GM21367 (cell line): ENCODE results near the gene EXOSC2.

Experiments
- ATAC-seq: cut with Tn5 transposase; IDR thresholded peaks from one replicate; pipeline ENCODE4 v1.9.1; 2021; ENCODE audit not compliant: unreplicated experiment

Gene EXOSC2

DNA sequence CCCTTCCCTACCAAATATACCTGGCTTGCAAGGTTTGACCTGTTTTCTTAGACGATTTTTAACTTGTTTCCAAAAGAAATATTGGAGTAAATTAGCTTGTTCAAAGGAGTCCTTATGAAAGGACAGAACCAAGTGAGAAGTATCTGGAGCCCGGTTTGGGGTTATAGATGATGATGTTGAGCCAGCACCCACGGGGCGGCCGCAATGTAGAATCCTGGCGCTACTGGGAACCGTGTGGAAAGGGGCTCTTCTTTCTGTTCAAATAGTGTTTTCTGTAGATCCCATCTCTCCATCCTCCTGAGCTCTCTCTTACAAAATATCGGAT, 517 bp upstream of the EXOSC2 start:
- ATAC-seq = no peak

DNA sequence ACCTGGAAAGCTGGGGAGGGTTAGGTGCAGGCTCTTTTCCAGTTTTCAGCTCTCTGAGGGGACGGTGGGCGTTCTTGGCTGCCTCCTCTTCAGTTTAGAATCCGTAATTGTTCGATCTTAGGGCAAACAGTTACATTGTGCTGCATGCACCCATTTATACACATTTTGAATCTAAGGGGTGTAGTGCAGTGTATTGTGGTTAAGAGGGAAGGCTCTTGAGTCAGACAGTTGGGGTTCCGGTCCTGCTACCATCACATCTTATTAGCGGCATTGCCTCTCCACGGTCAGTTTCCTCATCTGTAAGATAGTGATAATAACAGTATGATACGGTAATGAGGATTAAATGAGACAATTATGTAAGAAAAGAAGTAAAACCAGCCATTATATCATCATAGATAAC, 625 bp downstream of the EXOSC2 start:
- ATAC-seq = no peak

DNA sequence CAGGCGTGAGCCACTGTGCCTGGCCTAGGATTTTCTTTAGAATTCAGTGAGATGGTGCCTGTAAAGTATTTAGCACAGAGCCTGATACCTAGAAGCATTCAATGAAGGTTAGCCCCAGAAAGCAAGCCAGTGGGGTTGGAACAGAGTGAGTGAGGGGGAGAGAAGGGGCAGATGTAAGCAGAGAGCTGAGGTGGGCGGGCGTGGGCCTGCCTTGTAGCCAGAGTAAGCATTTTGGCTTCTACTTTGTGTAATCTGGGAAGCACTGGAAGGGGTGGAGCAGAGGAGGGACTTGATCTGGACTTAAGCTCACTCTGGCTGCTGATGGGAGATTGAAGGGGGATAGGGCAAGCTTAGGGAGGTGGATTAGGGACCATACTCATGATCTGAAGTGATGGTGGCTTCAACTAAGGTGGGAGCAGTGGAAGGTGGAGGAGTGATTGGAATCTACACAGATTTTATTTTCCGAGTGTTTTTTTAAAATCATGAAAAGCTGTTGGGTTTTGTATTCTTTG, 2.6 kb downstream of the EXOSC2 start:
- ATAC-seq = no peak

DNA sequence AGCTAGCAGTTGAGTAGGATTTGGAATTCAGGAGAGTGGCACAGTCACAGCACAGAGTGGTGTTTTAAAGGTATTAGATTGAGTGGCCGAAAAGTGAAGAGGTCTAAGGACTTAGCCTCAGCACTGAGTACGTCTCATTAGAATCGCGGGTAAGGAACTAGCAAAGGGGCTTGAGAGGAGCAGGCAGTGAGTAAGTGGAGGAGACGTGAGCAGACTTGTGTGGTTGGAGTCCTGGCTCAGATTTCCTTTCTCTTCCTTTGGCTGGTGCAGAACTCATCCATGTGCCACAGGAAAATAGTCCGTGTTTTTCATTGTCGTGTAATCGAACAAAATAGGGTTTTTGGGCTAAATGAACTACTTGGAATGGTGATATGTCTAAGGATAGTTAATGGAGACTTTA, 3.4 kb downstream of the EXOSC2 start:
- ATAC-seq = no peak

DNA sequence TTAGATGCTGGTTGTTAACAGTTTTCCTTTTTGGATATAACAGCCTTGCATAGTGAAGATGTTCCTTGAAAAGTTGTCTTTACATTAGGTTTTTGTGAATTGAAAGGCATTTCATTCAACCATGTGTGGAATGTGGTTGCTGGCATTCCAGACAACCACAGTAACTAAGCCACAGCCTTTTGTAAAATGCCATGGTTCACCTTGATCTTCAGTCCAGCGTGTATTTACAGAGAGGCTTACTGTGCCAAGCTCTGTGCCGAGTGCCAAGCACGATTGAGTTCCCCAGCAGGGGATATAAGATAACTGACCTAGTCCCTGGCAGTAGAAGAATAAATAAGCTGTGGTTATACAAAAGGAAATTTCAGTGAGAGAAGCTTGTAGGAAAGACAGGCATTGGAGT, 4.9 kb downstream of the EXOSC2 start:
- no peak for ATAC-seq

DNA sequence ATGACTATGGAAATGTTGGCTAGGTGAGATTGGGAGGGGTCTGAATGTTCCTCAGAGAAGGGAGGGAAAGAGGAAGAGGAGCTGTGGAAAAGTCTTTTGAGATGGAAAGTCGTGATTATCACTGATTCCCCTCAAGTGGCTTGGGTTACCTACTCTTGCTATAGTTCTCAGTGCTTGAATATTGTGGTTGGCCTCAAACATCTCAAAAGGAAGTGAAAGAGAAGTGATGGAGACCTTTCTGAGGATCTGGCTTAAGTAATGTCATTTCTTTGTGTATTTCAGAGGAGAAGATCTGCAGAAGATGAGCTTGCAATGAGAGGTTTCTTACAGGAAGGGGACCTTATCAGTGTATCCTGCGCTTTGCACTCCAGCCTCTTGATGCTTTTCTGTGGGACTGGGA, 5.5 kb downstream of the EXOSC2 start:
- ATAC-seq = no peak

DNA sequence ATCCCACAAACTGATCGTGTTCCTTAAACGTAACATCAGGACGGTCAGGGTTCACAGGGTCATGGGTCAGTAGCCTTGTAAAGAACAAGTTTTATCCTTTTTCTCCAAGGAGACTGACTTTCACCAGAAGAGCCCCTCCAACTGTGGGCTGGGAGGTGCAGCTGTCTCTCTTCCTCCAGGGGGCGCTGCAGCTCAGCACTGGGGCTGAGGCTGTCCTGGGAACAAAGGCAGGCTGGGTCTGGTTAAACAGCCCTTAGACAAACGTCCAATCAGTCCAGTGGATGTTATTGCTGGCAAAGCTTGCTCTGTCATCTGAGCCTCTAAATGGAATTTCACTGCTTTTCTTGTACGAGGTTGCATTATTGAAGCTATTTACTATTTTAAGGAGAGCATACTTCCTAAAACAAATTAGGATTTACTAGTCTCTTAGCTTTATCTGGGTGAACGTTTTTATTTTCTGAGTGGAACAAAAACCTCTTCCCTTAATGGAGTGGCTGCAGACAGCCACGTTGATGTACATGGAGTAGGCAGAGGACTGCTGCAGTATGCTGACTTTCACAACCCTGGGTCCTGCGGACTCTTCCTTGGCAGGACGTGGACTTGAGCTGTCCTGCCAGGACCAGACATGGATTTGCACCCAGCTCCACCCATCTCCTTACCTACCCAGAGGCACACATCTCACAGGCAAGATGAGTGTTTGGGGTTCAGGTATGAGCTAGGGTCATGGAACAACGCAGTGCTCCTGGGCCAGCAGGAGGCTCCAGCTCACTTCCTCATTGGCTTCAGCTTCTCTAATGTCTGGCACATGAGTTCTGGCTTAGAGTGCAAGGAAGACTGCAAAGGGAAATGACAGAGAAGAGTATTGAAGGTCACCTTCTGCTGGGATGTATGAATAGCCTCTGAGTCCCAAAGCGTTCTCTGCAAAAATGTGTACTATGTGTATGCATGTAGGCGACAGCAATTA, 7.8 kb downstream of the EXOSC2 start:
- ATAC-seq = no peak

DNA sequence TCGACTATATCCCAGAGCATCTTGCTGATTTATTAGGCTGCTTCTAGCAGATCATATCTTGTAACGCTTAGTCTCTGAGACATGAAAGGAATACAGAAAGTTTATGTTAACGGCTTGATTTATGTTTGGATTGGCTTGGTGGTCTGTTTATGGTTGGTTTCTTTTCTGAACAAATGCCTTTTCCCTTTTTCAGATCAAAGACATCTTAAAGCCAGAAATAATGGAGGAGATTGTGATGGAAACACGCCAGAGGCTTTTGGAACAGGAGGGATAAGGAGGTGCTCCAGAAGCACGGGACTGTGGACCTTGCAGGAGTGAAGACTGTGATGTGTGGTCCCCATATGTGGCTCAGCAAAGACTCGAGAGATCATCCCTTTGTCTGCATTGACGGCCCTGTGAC, 9.9 kb downstream of the EXOSC2 start:
- ATAC-seq = no peak

DNA sequence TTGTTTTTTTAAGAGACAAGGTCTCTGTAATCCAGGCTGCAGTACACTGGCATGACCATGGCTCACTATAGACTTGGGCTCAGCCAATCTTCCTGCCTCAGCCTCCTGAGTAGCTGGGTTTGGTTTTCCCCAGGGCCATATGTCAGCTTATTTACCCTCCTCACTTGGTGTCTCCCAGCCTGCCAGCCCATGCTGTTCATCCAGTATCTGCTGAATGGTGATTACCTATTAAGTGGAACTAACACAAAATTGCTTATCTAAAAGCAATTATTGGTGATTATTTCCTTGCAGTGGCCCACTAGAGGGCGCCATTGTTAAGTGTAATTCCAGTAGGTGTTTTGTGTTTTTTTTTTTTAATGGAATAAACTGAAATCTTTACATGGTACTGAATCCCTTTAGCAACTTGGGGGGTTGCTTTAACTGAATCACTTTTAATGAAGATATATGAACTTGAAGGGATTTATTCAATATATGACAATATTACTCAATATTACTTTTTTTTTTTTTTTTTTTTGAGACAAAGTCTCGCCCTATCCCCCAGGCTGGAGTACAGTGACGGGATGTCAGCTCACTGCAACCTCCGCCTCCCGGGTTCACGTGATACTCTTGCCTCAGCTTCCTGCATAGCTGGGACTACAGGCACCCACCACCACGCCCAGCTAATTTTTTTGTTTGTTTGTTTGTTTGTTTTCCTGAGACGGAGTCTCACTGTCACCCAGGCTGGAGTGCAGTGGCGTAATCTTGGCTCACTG, 13.8 kb downstream of the EXOSC2 start:
- ATAC-seq = no peak

DNA sequence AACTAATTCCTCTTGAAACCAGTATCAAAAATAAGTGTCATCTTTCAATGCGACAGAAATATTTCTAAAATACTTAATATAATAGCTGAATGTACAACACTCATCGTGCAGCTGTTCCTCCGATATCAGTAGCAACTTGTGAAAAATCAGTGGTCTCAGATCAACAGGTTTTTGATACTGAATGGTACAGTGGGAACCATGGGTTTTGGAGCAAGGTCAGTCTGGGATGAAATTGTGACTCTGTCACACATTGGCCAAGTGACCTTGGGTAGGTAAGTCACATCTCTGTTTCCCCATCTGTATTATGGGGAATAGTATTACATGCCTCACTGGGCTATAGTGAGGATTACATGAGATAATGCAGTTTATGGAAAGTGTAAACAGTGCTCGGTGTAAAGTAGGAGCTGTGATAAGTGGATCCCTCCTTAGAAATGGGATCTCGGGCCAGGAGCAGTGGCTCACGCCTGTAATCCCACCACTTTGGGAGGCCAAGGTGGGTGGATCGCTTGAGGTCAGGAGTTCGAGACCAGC, 17.3 kb downstream of the EXOSC2 start:
- ATAC-seq = no peak

DNA sequence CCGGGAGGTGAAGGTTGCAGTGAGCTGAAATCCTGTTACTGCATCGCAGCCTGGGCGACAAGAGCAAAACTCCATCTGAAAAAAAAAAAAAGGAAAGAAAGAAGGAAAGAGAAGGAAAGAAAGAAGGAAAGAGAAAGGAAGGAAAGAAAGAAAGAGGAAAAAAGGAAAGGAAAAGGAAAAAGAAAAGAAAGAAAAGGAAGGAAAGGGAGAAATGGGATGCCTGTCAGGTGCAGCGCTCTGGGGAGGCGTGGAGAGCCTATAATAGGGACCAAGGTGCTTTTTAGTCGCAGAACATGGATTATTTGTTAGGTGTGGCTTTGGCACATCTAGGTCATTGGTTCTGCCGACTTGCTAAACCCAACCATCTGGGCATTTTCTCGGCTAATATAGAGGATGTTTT, 17.9 kb downstream of the EXOSC2 start:
- ATAC-seq = no peak

DNA sequence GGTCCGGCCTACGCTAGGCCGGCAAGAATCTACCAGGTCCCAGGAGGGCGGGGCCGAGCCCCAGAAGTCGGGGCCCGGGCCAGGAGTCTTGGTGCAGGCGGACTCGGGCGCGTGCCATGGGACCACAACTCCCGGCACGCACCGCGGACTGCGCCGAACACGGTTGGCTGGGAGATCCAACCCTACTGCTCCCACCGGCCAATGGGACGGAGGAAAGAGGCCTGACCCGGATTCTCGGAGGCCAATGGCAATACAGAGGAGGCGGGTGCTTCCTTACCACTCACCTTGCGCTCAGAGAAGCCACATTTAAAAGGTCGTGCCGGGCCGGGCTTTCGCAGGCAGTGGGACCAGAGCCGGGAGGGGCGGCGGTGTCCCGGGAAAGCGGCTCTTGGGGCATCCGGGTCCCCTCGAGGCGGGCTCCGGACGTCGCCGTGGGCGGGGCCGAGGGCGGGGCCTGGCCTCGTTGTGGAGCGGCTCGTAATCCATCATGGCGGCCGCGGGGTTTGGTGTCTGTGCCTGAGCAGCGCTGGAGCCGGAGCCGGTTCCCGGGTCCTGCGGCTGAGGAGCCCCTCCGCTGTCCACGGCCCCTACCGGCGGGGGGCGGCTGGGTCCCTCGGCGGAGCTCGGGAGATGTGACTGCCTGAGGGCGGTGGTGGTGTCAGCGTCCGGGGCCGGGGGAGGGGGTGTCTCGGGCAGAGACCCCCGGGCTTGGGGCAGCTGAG, 19.1 kb downstream of the EXOSC2 start:
- ATAC-seq = peak; percentile 92

DNA sequence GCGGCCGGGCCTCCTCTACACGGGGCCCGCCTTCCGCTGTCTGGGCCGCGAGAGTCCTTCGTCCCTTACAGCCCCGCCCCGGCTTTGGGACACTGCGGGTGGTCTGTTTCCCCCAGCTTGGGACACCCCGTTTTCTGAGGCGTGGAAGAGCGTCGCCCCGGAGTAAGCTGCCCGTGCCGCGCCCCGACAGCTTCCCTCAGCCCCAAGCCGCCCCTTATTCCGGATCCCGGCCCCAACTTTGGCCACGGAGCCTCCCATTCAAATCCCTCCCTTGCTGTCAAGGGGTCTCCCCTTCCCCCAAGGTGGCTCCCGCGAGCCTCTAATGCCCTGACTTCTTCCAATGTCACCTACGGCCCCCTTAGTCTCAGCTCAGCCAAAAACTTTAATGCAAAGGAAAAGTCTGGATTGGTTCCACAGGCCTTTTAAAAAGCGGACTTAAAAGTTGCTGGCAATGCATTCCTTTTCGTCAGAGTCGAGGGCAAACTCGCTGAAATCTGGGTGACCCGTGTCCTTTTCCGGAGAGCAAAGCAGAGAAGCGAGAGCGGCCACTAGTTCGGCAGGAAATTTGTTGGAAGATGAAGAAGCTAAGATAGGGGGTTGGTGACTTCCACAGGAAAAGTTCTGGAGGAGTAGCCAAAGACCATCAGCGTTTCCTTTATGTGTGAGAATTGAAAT, 19.8 kb downstream of the EXOSC2 start:
- ATAC-seq = no peak

DNA sequence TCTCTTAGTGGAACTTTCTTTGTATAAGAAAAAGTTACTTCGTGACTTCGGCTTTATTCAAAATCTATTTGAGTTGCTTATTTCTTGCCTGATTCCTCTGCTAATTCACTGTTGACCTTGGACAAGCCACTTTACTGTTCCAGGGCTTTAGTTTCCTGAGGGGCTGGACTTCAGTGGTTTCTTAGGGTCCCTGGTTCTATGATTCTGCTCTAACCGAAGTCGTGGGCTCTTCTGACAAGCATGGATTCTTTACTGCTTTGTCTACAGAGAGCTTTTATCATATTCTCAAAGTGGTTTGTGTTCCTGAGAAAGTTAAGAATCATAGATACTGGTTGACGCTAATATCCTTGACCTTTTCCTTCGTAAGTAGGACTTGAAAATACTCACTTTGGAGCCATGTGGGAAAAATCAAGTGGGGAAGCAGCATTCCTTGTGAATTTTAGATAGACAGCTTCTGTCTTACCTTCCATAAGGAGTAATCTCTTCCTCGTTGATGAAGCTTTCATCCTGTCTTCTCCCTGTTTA, 21.1 kb downstream of the EXOSC2 start:
- no peak for ATAC-seq

DNA sequence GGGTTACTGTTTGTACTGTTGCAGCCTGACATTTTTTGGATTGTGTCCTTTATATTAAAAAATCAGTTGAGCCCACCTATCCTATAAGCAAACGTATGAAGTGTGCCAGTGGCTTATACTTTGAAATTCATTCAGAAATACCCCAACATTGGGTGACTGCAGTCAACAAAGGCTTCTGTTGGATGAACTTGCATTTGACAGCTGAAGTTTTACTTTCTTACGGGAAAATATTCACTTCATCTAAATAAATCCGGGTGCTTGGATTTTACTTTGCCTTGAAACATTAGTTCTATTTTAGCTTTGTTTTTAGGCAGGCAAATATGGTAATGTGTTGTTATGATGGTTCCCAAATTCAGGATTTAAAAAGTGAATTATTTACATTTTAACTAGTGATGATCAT, 21.7 kb downstream of the EXOSC2 start:
- ATAC-seq = no peak

DNA sequence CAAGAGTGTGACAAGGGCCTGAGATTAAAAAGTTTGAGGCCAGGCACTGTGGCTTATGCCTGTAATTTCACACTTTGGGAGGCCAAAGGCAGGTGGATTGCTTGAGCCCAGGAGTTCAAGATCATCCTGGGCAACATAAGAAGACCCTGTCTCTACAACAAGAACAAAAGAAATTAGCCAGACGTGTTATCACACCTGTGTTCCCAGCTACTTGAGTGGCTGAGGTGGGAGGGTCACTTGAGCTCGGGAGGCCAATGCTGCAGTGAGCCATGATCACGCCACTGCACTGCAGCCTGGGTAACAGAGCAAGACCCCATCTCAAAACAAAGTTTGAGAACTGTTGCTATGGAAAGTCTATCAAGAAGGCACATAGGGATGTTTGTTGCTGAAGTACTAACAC, 25.0 kb downstream of the EXOSC2 start:
- ATAC-seq = no peak

DNA sequence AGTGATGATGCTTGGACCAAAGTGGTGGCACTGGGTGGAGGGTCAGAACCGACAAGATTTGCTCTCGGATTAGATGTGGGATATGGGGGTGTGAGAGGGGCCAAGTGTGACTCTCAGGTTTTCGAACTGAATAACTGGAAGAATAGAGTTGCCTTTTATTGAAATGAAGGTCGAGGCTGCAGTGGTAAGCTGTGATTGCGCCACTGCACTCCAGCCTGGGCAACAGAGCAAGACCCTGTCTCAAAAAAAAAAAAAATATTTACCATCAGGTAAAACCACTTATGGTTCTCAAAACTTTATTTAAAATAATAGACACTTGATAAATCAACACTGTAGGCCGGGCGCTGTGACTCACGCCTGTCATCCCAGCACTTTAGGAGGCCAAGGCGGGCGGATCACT, 27.2 kb downstream of the EXOSC2 start:
- no peak for ATAC-seq

DNA sequence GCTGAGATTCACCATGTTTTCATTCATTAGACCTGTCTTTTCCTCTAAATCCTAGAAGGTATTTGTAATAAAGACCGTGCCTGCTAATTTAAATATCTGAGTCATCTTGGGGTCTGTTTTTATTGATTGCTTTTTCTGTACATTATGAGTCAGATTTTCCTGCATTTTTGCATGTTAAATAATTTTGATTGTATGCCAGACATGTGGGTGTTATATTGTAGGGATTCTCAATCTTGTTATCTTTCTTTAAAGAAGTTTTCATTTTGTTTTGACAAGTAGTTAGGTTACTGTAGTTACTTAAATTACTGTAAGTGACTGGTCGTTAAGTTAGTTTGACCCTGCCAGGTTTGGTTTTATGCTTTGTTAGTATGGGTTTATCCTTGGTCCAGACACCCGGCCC, 35.1 kb downstream of the EXOSC2 start:
- ATAC-seq = no peak

DNA sequence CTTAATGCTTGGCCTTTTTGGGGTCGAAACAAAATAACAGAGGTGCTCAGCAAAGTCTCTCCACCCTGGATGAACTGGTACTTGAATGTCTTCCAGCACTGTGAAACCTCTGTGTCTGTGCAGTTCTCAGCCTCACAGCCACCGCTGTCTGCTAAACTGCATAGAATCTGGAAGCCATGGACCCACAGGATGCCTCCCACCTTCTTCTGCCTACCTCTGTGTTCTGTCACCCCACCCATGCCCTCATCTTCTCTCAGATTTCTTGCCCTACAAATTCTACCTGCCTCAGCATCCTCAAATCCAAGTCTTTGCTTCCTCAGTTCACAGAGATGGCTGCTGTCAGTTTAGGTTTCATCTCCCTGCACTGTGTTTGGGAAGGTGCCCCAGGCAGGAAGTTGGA, 35.6 kb downstream of the EXOSC2 start:
- ATAC-seq = no peak

DNA sequence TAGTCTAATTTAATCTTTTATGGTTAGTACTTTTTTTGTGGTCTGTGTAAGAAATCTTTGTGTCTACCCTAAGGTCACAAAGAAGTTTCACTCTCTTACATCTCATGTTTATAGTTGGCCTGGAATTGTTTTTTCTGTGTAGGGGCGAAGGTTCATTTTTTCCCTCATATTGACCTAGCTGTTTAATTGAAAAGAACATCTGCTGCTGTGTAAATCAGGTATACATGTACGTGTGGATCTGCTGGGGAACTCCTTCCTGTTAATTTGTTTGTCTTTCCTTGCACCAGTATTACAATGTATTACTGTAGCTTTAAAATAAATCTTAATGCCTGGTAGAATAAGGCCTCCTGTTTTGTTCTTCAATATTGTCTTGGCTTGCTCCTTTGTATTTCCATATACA, 37.8 kb downstream of the EXOSC2 start:
- ATAC-seq = no peak

DNA sequence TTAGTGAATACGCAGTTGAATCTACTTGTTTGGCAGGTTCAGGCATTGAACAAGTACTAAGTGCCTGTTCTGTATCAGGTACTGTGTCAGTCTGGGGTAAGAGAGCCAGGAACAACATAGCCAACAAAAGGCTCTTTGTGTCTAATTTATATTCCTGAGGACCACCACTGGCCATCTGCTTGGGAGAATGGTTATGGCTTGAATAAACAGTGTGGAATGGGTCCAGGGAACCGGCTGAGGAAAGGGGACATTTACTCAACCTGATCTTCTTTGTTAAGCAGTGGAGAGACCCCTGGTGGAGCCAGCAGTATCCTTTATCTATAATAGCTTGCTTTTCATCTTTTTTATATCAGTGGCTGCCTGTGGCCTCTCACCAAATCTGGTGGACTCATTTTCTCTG, 38.6 kb downstream of the EXOSC2 start:
- ATAC-seq = no peak
